ENCODE data around the gene MRRF.
"Not testable (repeated sequence)": the region's sequence is repeated elsewhere in the genome, so short reads cannot be mapped to it uniquely, and the experiment has no call there.

DNA sequence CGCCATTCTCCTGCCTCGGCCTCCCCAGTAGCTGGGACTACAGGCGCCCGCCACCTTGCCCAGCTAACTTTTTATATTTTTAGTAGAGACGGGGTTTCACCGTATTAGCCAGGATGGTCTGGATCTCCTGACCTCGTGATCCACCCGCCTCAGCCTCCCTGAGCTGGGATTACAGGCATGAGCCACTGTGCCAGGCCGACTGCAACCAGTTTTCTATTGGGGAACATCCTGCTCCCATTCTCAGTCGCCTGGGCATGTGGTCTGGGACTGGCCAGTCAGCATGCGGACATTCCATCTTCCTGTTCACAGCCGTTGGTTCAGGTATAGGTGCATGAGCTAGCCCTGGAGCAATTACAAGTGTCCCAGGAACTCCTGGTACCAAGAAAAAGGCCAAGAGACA is 98.4 kb downstream of the MRRF start:
- TF ChIP-seq, protein P1, sequence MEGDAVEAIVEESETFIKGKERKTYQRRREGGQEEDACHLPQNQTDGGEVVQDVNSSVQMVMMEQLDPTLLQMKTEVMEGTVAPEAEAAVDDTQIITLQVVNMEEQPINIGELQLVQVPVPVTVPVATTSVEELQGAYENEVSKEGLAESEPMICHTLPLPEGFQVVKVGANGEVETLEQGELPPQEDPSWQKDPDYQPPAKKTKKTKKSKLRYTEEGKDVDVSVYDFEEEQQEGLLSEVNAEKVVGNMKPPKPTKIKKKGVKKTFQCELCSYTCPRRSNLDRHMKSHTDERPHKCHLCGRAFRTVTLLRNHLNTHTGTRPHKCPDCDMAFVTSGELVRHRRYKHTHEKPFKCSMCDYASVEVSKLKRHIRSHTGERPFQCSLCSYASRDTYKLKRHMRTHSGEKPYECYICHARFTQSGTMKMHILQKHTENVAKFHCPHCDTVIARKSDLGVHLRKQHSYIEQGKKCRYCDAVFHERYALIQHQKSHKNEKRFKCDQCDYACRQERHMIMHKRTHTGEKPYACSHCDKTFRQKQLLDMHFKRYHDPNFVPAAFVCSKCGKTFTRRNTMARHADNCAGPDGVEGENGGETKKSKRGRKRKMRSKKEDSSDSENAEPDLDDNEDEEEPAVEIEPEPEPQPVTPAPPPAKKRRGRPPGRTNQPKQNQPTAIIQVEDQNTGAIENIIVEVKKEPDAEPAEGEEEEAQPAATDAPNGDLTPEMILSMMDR (IDR thresholded peaks at IDR 0.05): not testable (repeated sequence)
- not testable (repeated sequence) for TF ChIP-seq POLR2A, EP300 (IDR thresholded peaks at IDR 0.05)

All from tibial nerve (tissue), 4 donors.